ENCODE data around the gene ING4. TPM values are rescaled to one million over a fixed set of nuclear protein-coding genes. Genes with fewer than 3 reads are reported as not detected.

Gene ING4
- total and polyA plus RNA-seq, 2 of the 13 experiments (the other 11 are each of a cell fraction or from before 2014, with no cell fraction given): 14.4 to 32.4 TPM

GRCh38 chr12:6688999-6689882 lies 26.3 kb upstream of the ING4 start, which contains the start of gene ZNF384 (continued):
- TF ChIP-seq ZNF770 (CRISPR knock-in tag; IDR thresholded peaks at IDR 0.05) (no peak), ZNF18 (CRISPR knock-in tag; IDR thresholded peaks at IDR 0.05; ENCODE audit: insufficient replicate concordance) (no peak), TEAD2 (CRISPR knock-in tag; IDR thresholded peaks at IDR 0.05) (no peak), SATB2 (CRISPR knock-in tag; IDR thresholded peaks at IDR 0.05) (no peak), ZFAT (CRISPR knock-in tag; conservative IDR thresholded peaks at IDR 0.05) (no peak), ZNF337 (CRISPR knock-in tag; IDR thresholded peaks at IDR 0.05; ENCODE audit: borderline replicate concordance, low read depth) (no peak), ATF3 (CRISPR knock-in tag; IDR thresholded peaks at IDR 0.05) (no peak), PRDM4 (CRISPR knock-in tag; IDR thresholded peaks at IDR 0.05; ENCODE audit: borderline replicate concordance) (no peak), IKZF5 (CRISPR knock-in tag; IDR thresholded peaks at IDR 0.05) (no peak; the same call in 1 of the 2 replicates), SIX1 (CRISPR knock-in tag; IDR thresholded peaks at IDR 0.05; ENCODE audit: borderline replicate concordance) (peak; percentile 47; the same call in 1 of the 2 replicates), ZBTB2 (CRISPR knock-in tag; IDR thresholded peaks at IDR 0.05; ENCODE audit: low read depth) (peak; percentile 92), RBM22 (optimal IDR thresholded peaks at IDR 0.05; ENCODE audit: low read length) (no peak), CEBPZ (IDR thresholded peaks at IDR 0.05; ENCODE audit: low read length) (no peak), REL (CRISPR knock-in tag; conservative IDR thresholded peaks at IDR 0.05) (no peak), ZFP1 (CRISPR knock-in tag; IDR thresholded peaks at IDR 0.05) (no peak)
